ENCODE data around the gene TM2D3.

Gene TM2D3

GRCh38 chr15:101604124-101604874, 47.9 kb downstream of the TM2D3 start:
- Mint-ChIP-seq H3K27ac (no peak overlapping the region), H3K4me3 (no peak overlapping the region), H3K36me3 (ENCODE audit: low read depth) (no peaks in the 10 kb centered on the region), H3K9me3 (peaks cover 6% of the 10 kb centered on the region), H3K27me3 (ENCODE audit: low read depth, poor library complexity) (peaks cover 3% of the 10 kb centered on the region), H3K4me1 (peaks cover 6% of the 10 kb centered on the region)
- no peak for TF ChIP-seq CTCF (IDR thresholded peaks at IDR 0.05)
- no peak for DNase-seq

- Mint-ChIP-seq H3K36me3 (ENCODE audit: low read depth) (no peaks in the 10 kb centered on the region), H3K9me3 (peaks cover 11% of the 10 kb centered on the region), H3K27ac (no peak overlapping the region), H3K4me3 (no peak overlapping the region), H3K4me1 (peaks cover 6% of the 10 kb centered on the region), H3K27me3 (ENCODE audit: low read depth, poor library complexity) (peaks cover 3% of the 10 kb centered on the region)
- no peak for DNase-seq
- no peak for TF ChIP-seq CTCF (IDR thresholded peaks at IDR 0.05)
These were observed 49.4 kb downstream of the TM2D3 start for GRCh38 chr15:101602801-101603200.

GRCh38 chr15:101600035-101600434, 52.1 kb downstream of the TM2D3 start:
- DNase-seq = no peak
- peaks cover 9% of the 10 kb centered on the region for H3K27me3 Mint-ChIP-seq (ENCODE audit: low read depth, poor library complexity)
- TF ChIP-seq CTCF (IDR thresholded peaks at IDR 0.05) = no peak
- H3K4me3 Mint-ChIP-seq = no peak overlapping the region
- peaks cover 39% of the 10 kb centered on the region for H3K9me3 Mint-ChIP-seq
- no peak overlapping the region for H3K27ac Mint-ChIP-seq
- peaks cover 17% of the 10 kb centered on the region for H3K36me3 Mint-ChIP-seq (ENCODE audit: low read depth)
- peaks cover 6% of the 10 kb centered on the region for H3K4me1 Mint-ChIP-seq

GRCh38 chr15:101599091-101599490, 53.1 kb downstream of the TM2D3 start:
- Mint-ChIP-seq H3K4me3 (no peak overlapping the region), H3K27me3 (ENCODE audit: low read depth, poor library complexity) (peaks cover 9% of the 10 kb centered on the region)

GRCh38 chr15:101597360-101597928, 54.7 kb downstream of the TM2D3 start:
- peaks cover 17% of the 10 kb centered on the region for H3K36me3 Mint-ChIP-seq (ENCODE audit: low read depth)
- TF ChIP-seq CTCF (IDR thresholded peaks at IDR 0.05) = no peak
- peaks cover 56% of the 10 kb centered on the region for H3K9me3 Mint-ChIP-seq
- H3K27ac Mint-ChIP-seq = no peak overlapping the region
- peaks cover 14% of the 10 kb centered on the region for H3K27me3 Mint-ChIP-seq (ENCODE audit: low read depth, poor library complexity)
- peaks cover 6% of the 10 kb centered on the region for H3K4me1 Mint-ChIP-seq
- no peak for DNase-seq
- no peak overlapping the region for H3K4me3 Mint-ChIP-seq

More at GRCh38 chr15:101599091-101599490, 53.1 kb downstream of the TM2D3 start:
- no peak for DNase-seq
- no peak for TF ChIP-seq CTCF (IDR thresholded peaks at IDR 0.05)
- Mint-ChIP-seq H3K27ac (no peak overlapping the region), H3K9me3 (peaks cover 43% of the 10 kb centered on the region), H3K36me3 (ENCODE audit: low read depth) (peaks cover 17% of the 10 kb centered on the region), H3K4me1 (peaks cover 6% of the 10 kb centered on the region)

- peaks cover 17% of the 10 kb centered on the region for H3K36me3 Mint-ChIP-seq (ENCODE audit: low read depth)
- H3K4me3 Mint-ChIP-seq = no peak overlapping the region
- no peak for DNase-seq
- H3K9me3 Mint-ChIP-seq = peaks cover 56% of the 10 kb centered on the region
- TF ChIP-seq CTCF (IDR thresholded peaks at IDR 0.05) = no peak
- peaks cover 6% of the 10 kb centered on the region for H3K4me1 Mint-ChIP-seq
- peaks cover 15% of the 10 kb centered on the region for H3K27me3 Mint-ChIP-seq (ENCODE audit: low read depth, poor library complexity)
- H3K27ac Mint-ChIP-seq = no peak overlapping the region
These were observed 55.5 kb downstream of the TM2D3 start for GRCh38 chr15:101596633-101597032.
